GM21447 (cell line): ENCODE data around the gene SLIT1.
"Not testable (repeated sequence)": the region's sequence is repeated elsewhere in the genome, so short reads cannot be mapped to it uniquely, and the experiment has no call there.

Experiments
- ATAC-seq: cut with Tn5 transposase; IDR thresholded peaks from one replicate; pipeline ENCODE4 v1.9.1; 2021; ENCODE audit not compliant: unreplicated experiment

SLIT1 gene

DNA sequence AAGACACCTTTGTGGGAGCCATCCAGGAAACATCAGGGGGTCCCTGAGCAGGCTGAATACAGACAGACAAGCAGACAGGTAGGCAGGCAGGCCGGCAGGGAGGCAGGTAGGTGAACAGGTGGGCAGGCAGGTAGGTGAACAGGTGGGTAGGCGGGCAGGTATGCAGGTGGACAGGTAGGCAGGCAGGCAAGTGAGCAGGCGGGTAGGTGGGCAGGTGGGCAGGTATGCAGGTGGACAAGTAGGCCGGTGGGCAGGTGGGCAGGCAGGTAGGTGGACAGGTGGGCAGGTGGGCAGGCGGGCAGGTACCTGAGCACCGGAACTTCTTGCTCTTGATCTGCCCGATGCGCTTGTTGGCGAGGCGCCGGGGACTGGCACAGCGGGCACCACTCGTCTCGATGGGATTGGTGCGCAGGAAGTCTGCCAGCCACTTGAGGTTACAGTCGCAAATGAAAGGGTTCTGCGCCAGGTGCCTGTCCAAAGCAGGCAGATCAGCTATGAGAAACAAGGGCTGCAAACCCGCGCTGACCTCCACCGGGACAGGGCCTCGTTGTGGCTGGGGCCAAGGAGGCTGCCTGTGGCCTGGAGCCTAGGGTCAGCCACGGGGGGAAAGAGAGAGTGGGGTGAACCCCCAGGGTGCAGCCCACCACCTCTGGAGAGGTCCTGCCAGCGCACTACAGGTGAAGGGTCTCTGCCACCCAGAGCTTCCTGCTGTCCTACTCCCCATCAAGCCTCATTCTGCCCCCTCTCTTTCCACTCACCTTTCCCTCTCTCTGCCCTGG lies 136.9 kb downstream of the SLIT1 start:
- ATAC-seq = no peak

- no peak for ATAC-seq
Measured at GRCh38 chr10:97047788-97048187, 138.0 kb downstream of the SLIT1 start.

- ATAC-seq = no peak
Measured at GRCh38 chr10:97047083-97047736, 138.5 kb downstream of the SLIT1 start.

DNA sequence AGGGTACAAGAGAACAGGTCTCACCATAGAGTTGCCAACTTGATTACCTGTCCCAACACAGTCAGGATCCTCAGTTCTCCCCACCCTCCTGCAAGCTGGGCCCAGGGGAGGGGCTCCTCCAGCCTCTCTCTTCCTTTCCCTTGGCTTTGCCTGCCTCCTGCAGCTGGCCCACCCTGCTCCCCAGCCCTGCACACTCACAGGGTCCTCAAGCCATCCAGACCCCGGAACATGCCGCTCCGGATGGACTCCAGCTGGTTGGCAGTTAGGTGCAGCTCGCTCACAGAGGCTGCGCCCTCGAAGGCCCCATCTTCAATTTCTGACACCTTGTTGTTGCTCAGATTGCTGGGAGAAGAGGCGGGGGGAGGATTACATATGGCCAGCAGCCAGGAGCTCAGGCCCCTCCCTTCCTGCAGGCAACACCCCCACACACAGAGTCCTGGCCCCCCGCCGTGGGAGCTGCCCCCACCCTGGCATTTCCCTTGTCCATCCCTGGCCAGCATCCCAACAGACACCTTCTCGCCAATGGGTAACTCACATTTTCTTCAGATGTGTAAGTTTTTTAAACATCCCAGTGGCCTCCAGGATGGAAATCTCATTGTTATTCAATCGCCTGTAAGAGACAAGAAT lies 139.2 kb downstream of the SLIT1 start:
- no peak for ATAC-seq

GRCh38 chr10:97043563-97043855 lies 142.2 kb downstream of the SLIT1 start:
- ATAC-seq = no peak

- no peak for ATAC-seq
Measured at GRCh38 chr10:97042716-97043562, 142.8 kb downstream of the SLIT1 start.

- ATAC-seq = no peak
Measured at GRCh38 chr10:97042081-97042480, 143.7 kb downstream of the SLIT1 start.

- ATAC-seq = no peak
Measured at GRCh38 chr10:97040706-97041105, 145.1 kb downstream of the SLIT1 start.

- no peak for ATAC-seq
Measured at GRCh38 chr10:97040248-97040584, 145.5 kb downstream of the SLIT1 start.

- no peak for ATAC-seq
Measured at GRCh38 chr10:97039538-97040247, 146.1 kb downstream of the SLIT1 start.

DNA sequence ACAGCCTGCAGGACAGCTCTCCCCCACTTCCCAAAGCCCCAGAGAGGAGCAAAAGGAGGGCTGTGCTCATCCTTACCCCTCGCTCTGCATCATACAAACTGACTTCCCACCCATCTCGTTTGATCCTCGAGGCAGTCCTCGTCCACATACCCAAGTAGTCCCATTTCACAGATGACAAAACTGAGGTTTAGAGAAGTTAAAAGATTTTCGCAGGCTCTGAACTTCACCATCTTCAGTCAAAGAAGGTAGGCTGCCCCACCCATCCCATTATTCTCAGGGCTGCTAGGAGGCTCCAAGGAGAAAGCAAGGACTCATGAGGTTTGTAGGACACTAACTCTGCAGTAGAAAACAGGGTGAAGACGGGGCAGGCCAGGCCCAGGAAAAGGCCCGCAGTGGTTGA lies 147.1 kb downstream of the SLIT1 start:
- no peak for ATAC-seq

DNA sequence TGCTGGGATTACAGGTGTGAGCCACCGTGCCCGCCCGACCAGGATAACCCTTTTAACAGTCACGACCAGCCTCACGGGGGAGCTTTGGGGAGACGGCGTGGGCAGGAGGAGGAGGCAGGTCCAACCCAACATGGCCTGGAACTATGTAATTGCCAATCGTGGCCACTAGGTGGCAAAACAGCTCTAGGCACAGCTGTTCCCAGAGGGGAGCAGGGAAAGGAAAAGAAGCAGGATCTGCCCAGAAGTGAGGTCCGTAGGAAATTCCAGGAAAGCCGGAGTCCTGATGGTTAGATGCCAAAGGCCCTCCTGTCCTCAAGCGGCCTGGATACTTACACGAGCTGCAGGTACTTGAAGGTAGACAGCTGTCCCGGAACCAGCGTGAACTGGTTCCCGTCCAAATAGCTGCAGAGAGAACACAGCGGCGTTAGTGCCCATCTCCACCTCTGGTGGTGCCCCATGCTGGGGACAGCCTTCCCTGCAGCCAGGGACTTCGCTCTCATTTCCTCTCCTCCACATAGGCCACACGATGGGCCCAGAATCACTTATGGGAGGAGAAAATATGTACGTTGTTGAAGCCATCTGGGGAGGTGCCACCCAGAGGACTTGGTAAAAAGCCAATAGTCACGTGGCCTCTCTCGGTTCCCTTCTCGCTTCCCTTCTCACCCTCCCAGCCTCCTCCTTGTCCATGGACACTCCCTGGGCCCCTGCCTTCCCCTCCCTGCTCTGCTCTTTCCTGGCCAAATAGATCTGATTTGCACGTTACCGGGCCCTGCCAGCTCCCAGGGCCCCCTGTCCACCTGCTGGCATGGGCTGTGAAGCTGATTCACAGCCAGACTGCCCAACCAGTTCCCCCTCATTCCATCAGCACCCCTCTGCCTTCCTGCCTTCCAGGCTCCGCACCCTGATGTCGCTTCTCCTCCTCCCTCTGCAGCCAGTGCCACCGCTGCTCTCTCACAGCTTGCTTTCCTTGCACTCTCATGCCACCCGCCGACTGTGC lies 148.1 kb downstream of the SLIT1 start:
- peak; percentile 80 for ATAC-seq

DNA sequence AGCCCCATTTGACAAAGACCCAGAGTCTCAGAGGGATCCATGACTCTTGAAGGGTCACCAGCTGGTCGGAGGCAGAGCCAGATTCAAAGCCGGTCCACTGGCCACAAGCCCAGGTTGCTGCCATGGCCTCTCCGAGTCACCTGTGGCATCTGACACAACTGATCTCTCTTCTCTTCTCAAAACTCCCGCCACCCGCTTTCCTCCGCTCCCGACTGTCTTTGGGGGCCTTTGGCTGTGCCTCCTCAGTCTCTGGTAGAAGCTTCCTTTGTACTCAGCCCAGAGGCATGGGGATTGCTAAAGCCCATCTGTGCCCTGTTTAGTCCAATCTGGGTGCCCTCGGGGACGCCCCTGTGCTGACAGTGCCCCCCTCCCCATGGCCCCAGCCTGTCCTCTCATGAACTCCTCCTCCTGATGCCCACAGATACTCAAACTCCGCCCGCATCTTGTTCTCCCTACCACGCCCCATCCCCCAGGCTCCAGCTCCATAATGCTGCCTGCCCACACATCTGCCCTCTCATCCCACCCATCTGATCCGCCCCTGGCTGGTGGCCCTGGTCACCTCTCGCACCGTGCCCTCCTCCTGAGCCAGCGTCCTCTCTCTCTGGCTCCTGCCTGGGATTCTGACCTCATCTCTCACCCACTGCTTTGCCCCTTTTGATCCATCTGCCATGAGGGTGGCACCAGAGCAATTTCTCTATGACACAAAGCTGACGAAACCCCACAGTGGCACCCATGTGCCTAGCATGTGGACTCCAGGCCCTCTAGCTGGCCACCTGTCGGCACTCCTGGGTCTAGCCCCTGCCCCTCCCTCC lies 150.6 kb downstream of the SLIT1 start:
- ATAC-seq = no peak

GRCh38 chr10:97034301-97034700 lies 151.5 kb downstream of the SLIT1 start:
- ATAC-seq = no peak

- ATAC-seq = not testable (repeated sequence)
Measured at GRCh38 chr10:97033841-97034240, 151.9 kb downstream of the SLIT1 start.

DNA sequence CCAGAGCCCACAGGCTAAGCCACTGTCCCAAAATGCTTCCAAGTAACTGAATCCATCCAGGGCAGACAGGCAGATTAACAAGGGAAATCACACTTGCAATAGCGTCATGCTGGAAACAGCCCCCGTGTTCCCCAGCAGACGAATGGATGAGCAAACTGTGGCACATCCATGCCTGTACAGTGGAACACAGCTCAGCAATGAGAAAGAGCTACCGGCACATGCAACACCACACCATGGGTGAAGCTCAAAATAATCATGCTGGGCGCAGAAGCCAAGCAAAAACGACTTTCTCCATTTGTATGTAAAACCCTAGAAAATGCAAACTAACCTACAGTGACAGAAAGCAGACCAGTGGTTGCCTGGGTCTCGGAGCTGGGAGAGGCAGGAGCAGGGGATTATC lies 153.1 kb downstream of the SLIT1 start:
- ATAC-seq = no peak

- ATAC-seq = no peak
Measured at GRCh38 chr10:97031459-97031858, 154.3 kb downstream of the SLIT1 start.

GRCh38 chr10:97030894-97031293 lies 154.9 kb downstream of the SLIT1 start:
- no peak for ATAC-seq

- ATAC-seq = no peak
Measured at GRCh38 chr10:97029271-97029670, 156.5 kb downstream of the SLIT1 start.
